CD8-positive, alpha-beta memory T cell (primary cell): ENCODE measurements around the gene EEFSEC. TPM values are rescaled to one million over a fixed set of nuclear protein-coding genes. Genes with fewer than 3 reads are reported as not detected.
A peak's percentile ranks its signal among the peaks of the same experiment; 100 is the strongest.

Source experiments
- CTCF ChIA-PET: fragments of 350-600 bp; sonication (Branson Sonifier 250); formaldehyde crosslinking; loops from one replicate; lab custom pipeline; 2021; ENCODE audit warnings: antibody characterized with exemption; lab: Charles Lee
- POLR2A ChIA-PET: fragments of 350-600 bp; sonication (Branson Sonifier 250); formaldehyde crosslinking; loops from one replicate; lab custom pipeline; 2021; ENCODE audit warnings: antibody characterized with exemption; lab: Charles Lee
- DNase-seq, 5 donors: peaks; one replicate each; pipeline versions ENCODE4 v3.0.0 to v3.0.0-alpha.2; 2020 to 2022; ENCODE audit warnings: mixed read lengths in 1 of 5
- H3K27ac ChIP-seq: one replicate; pipeline ENCODE4 v1.7.0; 2013; ENCODE audit warnings: low read depth, mild to moderate bottlenecking, low read length, moderate library complexity
- H3K27me3 ChIP-seq: 2 replicates; pipeline ENCODE4 v1.7.0; 2013; ENCODE audit warnings: low read length, mild to moderate bottlenecking; ENCODE audit not compliant: insufficient read depth, poor library complexity, severe bottlenecking
- H3K36me3 ChIP-seq: 2 replicates; pipeline ENCODE4 v1.7.0; 2013; ENCODE audit warnings: mild to moderate bottlenecking, low read length, moderate library complexity; ENCODE audit not compliant: insufficient read depth
- H3K4me1 ChIP-seq: 2 replicates; pipeline ENCODE4 v1.7.0; 2013; ENCODE audit warnings: mild to moderate bottlenecking, low read length, moderate library complexity; ENCODE audit not compliant: insufficient read depth
- H3K4me3 ChIP-seq: 2 replicates; pipeline ENCODE4 v1.7.0; 2013; ENCODE audit warnings: mild to moderate bottlenecking, low read length
- H3K9me3 ChIP-seq: 2 replicates; pipeline ENCODE4 v1.7.0; 2013; ENCODE audit warnings: mild to moderate bottlenecking, low read length
- H3K27ac Mint-ChIP-seq, 8 donors: one replicate each; pipeline ENCODE4 v1.8.0; 2020 to 2021; ENCODE audit warnings: mixed read lengths in 8 of 8, mild to moderate bottlenecking in 6 of 8, inconsistent platforms in 3 of 8, moderate library complexity in 3 of 8
- H3K27me3 Mint-ChIP-seq, 2 donors: one replicate each; pipeline ENCODE4 v1.8.0; 2020 to 2021; ENCODE audit warnings: mixed read lengths in 2 of 2, mild to moderate bottlenecking in 1 of 2, moderate library complexity in 1 of 2
- H3K36me3 Mint-ChIP-seq, 3 donors: one replicate each; pipeline ENCODE4 v1.8.0; 2020 to 2021; ENCODE audit warnings: mixed read lengths in 3 of 3, inconsistent platforms in 1 of 3, mild to moderate bottlenecking in 1 of 3
- H3K4me1 Mint-ChIP-seq, 3 donors: one replicate each; pipeline ENCODE4 v1.8.0; 2020 to 2021; ENCODE audit warnings: mixed read lengths in 3 of 3, inconsistent platforms in 1 of 3, mild to moderate bottlenecking in 1 of 3
- H3K4me3 Mint-ChIP-seq, 7 donors: one replicate each; pipeline ENCODE4 v1.8.0; 2020 to 2021; ENCODE audit warnings: mixed read lengths in 7 of 7, mild to moderate bottlenecking in 6 of 7, moderate library complexity in 4 of 7, inconsistent platforms in 2 of 7
- H3K9me3 Mint-ChIP-seq, 5 donors: one replicate each; pipeline ENCODE4 v1.8.0; 2020 to 2022; ENCODE audit warnings: mixed read lengths in 5 of 5, mild to moderate bottlenecking in 3 of 5, moderate library complexity in 2 of 5, inconsistent platforms in 1 of 5
- polyA plus RNA-seq: library from polyadenylated mRNA; unstranded; fragments of 300-500 nt; fragmentation: Illumina TruSeq; gene quantifications from one replicate; pipeline ENCODE4 v1.2.3, GENCODE V29; 2021
- total RNA-seq, 2 experiments: library from RNA; stranded (reverse); gene quantifications; one replicate each; pipeline ENCODE4 v1.2.3, GENCODE V29; 2021

Gene EEFSEC
- total and polyA plus RNA-seq, 3 experiments from 2014 or later, result 20.4 to 28.6 (median 21.8) TPM

DNA sequence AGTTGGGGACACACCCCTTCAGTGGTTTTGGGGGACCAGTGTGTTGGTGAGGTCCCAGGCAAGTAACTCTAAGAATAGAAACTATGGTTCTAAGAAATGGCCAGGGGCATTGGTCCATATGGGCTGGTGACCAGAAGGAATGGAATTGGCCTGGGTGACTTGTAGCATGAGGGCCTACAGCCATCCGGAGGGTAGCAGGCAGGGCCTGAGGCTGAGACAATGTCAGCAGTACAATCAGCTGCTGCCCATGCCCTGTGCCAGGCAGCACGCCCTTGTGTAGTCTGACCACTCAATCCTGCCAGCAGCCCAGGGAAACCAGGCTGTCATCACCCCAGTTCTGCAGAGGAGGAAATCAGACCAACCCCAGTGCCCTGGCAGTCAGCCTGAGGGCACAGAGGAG, 212.9 kb downstream of the EEFSEC start:
- Mint-ChIP-seq H3K36me3 (peaks cover 0 to 52% (median 2%) of the 10 kb centered on the region in 3 donors), H3K4me1 (peaks cover 0 to 2% (median 0%) of the 10 kb centered on the region in 3 donors), H3K9me3 (no peaks in the 10 kb centered on the region), H3K27ac (no peak overlapping the region), H3K27me3 (no peaks in the 10 kb centered on the region), H3K4me3 (no peak overlapping the region)
- Histone ChIP-seq H3K4me3 (no peak overlapping the region), H3K36me3 (no peaks in the 10 kb centered on the region), H3K27me3 (no peaks in the 10 kb centered on the region), H3K4me1 (no peaks in the 10 kb centered on the region), H3K9me3 (no peaks in the 10 kb centered on the region), H3K27ac (no peak overlapping the region)
- DNase-seq, result no peak
- ChIA-PET CTCF (no interaction called here), POLR2A (no interaction called here)

DNA sequence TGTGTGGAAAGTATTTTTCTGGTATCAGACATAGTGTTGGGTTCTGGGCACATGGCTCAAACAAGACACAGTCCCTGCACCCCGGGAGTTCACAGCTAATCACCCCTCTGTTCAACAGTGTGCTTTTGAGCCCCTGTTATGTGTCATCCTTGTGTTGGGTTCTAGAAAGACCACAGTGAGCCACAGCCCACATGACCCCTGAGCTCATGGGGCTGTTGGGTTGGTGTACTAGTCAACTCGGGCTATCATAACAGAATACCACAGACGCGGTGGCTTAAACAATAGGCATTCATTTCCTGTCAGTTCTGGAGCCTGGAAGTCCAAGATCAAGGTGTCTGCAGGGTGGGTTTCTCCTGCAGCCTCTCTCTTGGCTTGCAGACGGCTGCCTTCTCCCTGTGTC, 213.4 kb downstream of the EEFSEC start:
- H3K4me3 Mint-ChIP-seq, result no peak overlapping the region

DNA sequence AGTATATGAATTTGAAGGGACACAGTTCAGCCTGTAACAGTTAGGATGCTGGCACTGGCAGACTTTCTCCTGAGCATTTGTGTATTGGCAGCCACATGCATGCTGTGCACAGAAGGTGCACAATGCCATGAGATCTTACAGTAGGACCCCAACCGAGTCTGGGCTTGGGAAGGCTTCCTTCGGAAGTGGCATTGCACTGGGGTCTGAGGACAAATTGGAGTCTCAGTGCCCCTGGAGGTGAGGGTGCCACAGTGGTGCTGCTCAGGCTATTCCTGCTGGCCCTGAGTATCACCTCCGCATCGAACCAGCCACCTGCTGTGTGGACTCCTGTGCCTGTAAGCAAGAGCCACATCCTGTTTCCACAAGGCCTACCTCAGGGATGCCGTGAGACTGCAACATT, 213.9 kb downstream of the EEFSEC start:
- Mint-ChIP-seq H3K27ac (peak overlapping the region in 1 of 8 donors; percentile 48), H3K27me3 (no peaks in the 10 kb centered on the region), H3K4me3 (no peak overlapping the region), H3K36me3 (peaks cover 0 to 46% (median 4%) of the 10 kb centered on the region in 3 donors), H3K9me3 (no peaks in the 10 kb centered on the region), H3K4me1 (peaks cover 0 to 2% (median 0%) of the 10 kb centered on the region in 3 donors)
- no peak overlapping the region for H3K27ac ChIP-seq
- ChIA-PET POLR2A (no interaction called here), CTCF (no interaction called here)
- no peak overlapping the region for H3K4me3 ChIP-seq
- no peaks in the 10 kb centered on the region for H3K27me3 ChIP-seq
- no peaks in the 10 kb centered on the region for H3K9me3 ChIP-seq
- DNase-seq, result no peak
- H3K4me1 ChIP-seq, result no peaks in the 10 kb centered on the region
- no peaks in the 10 kb centered on the region for H3K36me3 ChIP-seq

More for the DNA sequence above, 213.4 kb downstream of the EEFSEC start:
- ChIA-PET CTCF (no interaction called here), POLR2A (no interaction called here)
- H3K27ac Mint-ChIP-seq, result peak overlapping the region in 2 of 8 donors; percentile 48 to 68
- Histone ChIP-seq H3K27ac (no peak overlapping the region), H3K4me3 (no peak overlapping the region), H3K4me1 (no peaks in the 10 kb centered on the region), H3K27me3 (no peaks in the 10 kb centered on the region), H3K36me3 (no peaks in the 10 kb centered on the region), H3K9me3 (no peaks in the 10 kb centered on the region)
- DNase-seq, result no peak
- no peaks in the 10 kb centered on the region for H3K27me3 Mint-ChIP-seq
- H3K9me3 Mint-ChIP-seq, result no peaks in the 10 kb centered on the region
- peaks cover 0 to 2% (median 0%) of the 10 kb centered on the region in 3 donors for H3K4me1 Mint-ChIP-seq
- H3K36me3 Mint-ChIP-seq, result peaks cover 0 to 49% (median 2%) of the 10 kb centered on the region in 3 donors

DNA sequence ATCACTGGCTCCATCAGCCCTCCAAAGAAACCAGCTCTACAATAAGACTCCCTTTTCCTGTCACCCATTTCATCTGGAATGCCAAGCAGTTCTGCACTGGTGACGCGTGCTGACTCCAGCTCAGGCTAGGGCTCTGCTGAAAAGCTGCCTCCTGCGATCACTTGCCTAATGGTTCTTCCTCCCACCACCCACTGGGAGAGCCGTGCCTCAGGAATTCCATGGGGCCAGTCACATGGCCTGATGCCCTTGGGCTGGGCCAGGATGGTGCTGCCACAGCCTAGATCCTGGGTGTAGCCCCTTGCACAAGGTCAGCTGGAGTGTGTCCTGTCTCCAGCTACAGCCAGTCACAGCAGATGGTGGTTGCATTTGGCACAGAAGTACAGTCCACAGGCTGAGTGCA, 214.5 kb downstream of the EEFSEC start:
- DNase-seq, result no peak
- no peaks in the 10 kb centered on the region for H3K4me1 ChIP-seq
- no peaks in the 10 kb centered on the region for H3K9me3 ChIP-seq
- ChIA-PET POLR2A (no interaction called here), CTCF (no interaction called here)
- Mint-ChIP-seq H3K36me3 (peaks cover 0 to 43% (median 5%) of the 10 kb centered on the region in 3 donors), H3K27me3 (no peaks in the 10 kb centered on the region), H3K27ac (no peak overlapping the region), H3K4me3 (no peak overlapping the region), H3K9me3 (no peaks in the 10 kb centered on the region), H3K4me1 (peaks cover 0 to 2% (median under 1%) of the 10 kb centered on the region in 3 donors)
- no peaks in the 10 kb centered on the region for H3K36me3 ChIP-seq
- no peak overlapping the region for H3K4me3 ChIP-seq
- H3K27me3 ChIP-seq, result no peaks in the 10 kb centered on the region
- H3K27ac ChIP-seq, result no peak overlapping the region

DNA sequence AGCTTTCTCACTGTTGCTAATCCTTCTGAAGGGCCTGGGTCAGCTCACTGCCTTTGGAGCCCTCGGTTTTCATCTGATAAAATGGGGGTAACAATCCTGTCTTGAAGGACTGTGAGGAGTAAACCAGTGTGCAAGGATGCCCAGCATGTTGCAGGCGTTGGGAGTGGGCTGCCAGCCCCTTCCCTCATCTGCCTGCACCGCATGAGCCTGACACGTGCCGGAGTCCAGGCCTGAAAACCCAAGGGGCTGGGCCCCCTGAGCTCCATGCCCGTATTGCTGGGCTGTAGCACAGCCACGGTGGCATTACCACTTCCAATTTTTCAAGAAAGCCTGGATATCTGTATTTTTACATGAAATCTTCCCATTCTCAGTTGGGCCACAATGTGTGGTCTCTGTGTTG, 215.3 kb downstream of the EEFSEC start:
- DNase-seq, result no peak
- Histone ChIP-seq H3K27me3 (no peaks in the 10 kb centered on the region), H3K9me3 (no peaks in the 10 kb centered on the region), H3K27ac (no peak overlapping the region), H3K36me3 (no peaks in the 10 kb centered on the region), H3K4me1 (no peaks in the 10 kb centered on the region), H3K4me3 (no peak overlapping the region)
- H3K27me3 Mint-ChIP-seq, result no peaks in the 10 kb centered on the region
- H3K27ac Mint-ChIP-seq, result peak overlapping the region in 1 of 8 donors; percentile 32
- CTCF ChIA-PET, result no interaction called here
- no peaks in the 10 kb centered on the region for H3K9me3 Mint-ChIP-seq
- POLR2A ChIA-PET, result no interaction called here
- no peak overlapping the region for H3K4me3 Mint-ChIP-seq
- peaks cover 0 to 43% (median 7%) of the 10 kb centered on the region in 3 donors for H3K36me3 Mint-ChIP-seq
- H3K4me1 Mint-ChIP-seq, result peaks cover 0 to 4% (median 2%) of the 10 kb centered on the region in 3 donors

DNA sequence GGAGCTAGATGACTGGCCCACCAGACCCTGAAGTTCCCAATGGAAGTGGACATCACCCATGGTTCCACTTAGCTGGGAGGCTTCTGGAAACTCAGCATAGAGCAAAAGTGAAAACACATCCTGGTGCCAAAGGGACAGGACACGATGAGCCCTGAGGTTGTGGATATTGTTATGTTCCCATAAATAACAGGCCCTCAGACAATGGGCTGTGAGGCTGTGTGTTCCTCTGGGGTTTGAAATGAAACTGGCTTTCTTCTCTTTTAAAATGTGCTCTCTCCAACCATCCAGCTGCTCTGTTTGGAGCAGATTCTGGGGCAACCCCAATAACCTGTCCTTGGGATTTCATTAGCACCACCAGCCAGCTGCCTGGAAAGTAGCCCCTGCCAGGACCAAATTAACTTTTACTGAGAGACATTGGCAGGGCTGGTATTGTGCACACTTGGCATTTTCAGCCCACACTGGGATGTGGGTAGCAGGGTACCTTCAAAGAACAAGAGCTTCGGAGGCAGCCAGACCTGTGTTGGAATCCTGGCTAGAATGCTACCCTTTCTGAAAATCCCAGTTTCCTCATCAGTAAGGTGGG, 215.9 kb downstream of the EEFSEC start:
- no peaks in the 10 kb centered on the region for H3K27me3 Mint-ChIP-seq
- H3K27me3 ChIP-seq, result no peaks in the 10 kb centered on the region
- no peaks in the 10 kb centered on the region for H3K9me3 Mint-ChIP-seq
- no peak overlapping the region for H3K4me3 ChIP-seq
- H3K27ac ChIP-seq, result no peak overlapping the region
- peaks cover 0 to 4% (median 2%) of the 10 kb centered on the region in 3 donors for H3K4me1 Mint-ChIP-seq
- no peak overlapping the region for H3K4me3 Mint-ChIP-seq
- no peaks in the 10 kb centered on the region for H3K36me3 ChIP-seq
- CTCF ChIA-PET, result no interaction called here
- POLR2A ChIA-PET, result no interaction called here
- DNase-seq, result no peak
- peaks cover 0 to 43% (median 7%) of the 10 kb centered on the region in 3 donors for H3K36me3 Mint-ChIP-seq
- peak overlapping the region in 1 of 8 donors; percentile 32 for H3K27ac Mint-ChIP-seq
- H3K9me3 ChIP-seq, result no peaks in the 10 kb centered on the region
- no peaks in the 10 kb centered on the region for H3K4me1 ChIP-seq

DNA sequence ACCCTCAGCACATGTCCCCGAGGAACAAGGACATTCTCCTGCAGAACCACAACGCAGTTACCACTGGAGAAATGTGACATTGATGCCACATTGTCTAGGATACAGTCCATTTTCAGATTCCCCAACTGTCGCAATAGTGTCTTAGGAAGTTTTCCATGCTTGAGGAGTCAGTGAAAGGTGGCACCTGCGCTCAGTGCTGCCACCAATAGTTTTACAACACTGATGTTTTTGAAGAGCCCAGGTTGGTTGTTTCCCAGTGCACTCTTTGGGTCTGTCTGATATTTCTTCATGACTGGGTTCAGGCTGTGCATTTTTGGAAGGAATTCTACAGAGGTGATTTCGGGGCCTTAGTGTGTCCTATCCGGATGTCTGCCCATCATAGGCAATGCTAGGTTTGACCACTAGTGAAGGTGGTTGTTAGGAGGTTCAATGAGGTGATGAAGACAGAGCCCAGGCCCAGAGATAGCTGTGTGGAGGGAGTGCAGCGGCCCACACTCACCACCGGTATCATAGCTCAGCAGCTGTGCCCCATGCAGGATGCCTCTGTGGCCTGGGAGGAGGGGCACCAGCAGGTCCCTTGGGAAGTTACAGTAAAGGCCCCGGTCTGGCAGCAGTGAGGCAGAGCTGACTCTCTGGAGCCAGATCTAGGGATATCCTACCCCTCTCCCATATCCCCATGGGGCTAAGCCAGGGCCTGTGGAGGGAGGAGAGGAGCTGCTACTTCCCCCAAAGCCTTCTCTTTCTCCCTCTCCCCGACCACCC, 216.8 kb downstream of the EEFSEC start:
- no peak overlapping the region for H3K27ac ChIP-seq
- POLR2A ChIA-PET, result no interaction called here
- CTCF ChIA-PET, result no interaction called here

DNA sequence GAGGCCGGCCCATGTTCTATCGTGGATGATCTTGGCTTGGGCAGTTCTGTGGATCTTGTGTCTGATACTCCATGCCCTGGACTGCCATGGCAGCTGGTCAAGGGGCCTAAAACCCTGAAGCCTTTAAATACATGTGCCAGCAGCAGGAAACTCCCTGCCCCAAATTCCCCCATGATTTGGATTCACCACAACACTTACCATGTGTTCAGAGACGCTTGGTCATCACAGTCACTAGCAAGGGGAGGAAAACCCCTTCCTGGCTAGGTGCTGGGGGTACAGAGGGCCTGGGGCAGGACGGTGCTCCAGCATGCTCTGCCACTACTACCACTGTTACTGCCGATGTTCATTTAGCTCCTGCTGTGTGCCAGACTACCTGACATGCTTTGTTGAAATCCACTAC, 219.0 kb downstream of the EEFSEC start:
- Histone ChIP-seq H3K9me3 (no peaks in the 10 kb centered on the region), H3K4me3 (no peak overlapping the region), H3K27ac (no peak overlapping the region), H3K36me3 (no peaks in the 10 kb centered on the region), H3K27me3 (no peaks in the 10 kb centered on the region), H3K4me1 (no peaks in the 10 kb centered on the region)
- H3K4me1 Mint-ChIP-seq, result peaks cover 0 to 4% (median 0%) of the 10 kb centered on the region in 3 donors
- peaks cover 0 to 37% (median 9%) of the 10 kb centered on the region in 3 donors for H3K36me3 Mint-ChIP-seq
- DNase-seq, result no peak
- ChIA-PET CTCF (no interaction called here), POLR2A (no interaction called here)
- no peaks in the 10 kb centered on the region for H3K27me3 Mint-ChIP-seq
- no peak overlapping the region for H3K4me3 Mint-ChIP-seq
- peak overlapping the region in 1 of 8 donors; percentile 13 for H3K27ac Mint-ChIP-seq
- H3K9me3 Mint-ChIP-seq, result no peaks in the 10 kb centered on the region

More for the DNA sequence above, 216.8 kb downstream of the EEFSEC start:
- Histone ChIP-seq H3K4me3 (no peak overlapping the region), H3K9me3 (no peaks in the 10 kb centered on the region), H3K27me3 (no peaks in the 10 kb centered on the region), H3K4me1 (no peaks in the 10 kb centered on the region), H3K36me3 (no peaks in the 10 kb centered on the region)
- Mint-ChIP-seq H3K27me3 (no peaks in the 10 kb centered on the region), H3K4me1 (peaks cover 0 to 4% (median 2%) of the 10 kb centered on the region in 3 donors), H3K36me3 (peaks cover 0 to 41% (median 7%) of the 10 kb centered on the region in 3 donors), H3K9me3 (no peaks in the 10 kb centered on the region), H3K4me3 (no peak overlapping the region), H3K27ac (peak overlapping the region in 2 of 8 donors; percentile 44 to 63)
- DNase-seq, result no peak
